ENCODE measurements around the gene TTBK1.

Gene TTBK1

DNA sequence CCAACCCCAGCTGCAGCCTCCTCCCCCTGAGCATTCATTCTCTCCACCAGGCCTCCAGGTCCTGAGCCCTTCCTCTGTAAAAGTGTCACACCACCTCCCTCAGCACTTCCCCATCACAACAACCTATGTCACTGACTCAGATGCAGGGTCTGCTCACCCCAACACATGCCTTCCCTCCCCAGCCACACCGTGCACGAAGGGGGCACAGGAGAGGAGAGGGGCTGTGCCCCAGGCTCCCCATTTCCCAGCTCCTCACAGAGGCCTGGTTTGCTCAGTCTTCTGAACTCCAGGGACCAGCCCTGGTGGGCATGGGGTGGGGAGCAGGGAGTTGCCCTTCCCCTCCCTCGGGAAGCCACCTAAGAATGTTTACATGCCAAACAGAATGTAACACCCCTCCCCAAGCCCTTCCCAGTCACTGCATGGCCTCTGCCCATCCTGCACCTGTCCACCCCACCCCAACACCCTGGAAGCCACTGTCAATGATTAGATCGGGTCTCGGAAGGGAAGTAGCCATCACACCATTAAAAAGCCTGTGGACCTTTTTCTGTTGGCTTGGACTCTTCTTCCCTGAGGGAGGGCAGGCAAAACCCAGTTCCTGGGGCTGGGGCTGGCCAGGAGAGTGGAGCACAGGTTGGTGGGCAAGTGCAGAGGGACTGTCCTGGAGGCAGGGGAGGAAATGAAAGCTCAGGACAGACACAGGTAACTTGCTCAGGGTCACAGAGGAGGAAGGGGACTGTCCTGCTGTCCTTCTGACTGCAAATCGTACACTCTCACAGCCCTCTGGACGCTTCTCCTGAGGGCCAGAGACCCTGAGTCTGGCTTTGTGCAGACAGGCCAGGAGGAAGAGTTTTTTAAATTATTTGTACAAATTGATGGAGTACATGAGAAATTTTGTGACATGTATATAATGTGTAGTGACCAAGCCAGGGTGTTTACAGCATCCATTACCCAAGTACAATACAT lies 44.7 kb downstream of the TTBK1 start:
- Mint-ChIP-seq H3K36me3 (ENCODE audit: low read depth) (no peaks in the 10 kb centered on the region), H3K4me1 (ENCODE audit: low read depth) (no peaks in the 10 kb centered on the region), H3K9me3 (no peaks in the 10 kb centered on the region), H3K27me3 (ENCODE audit: low read depth) (peaks cover 32% of the 10 kb centered on the region), H3K27ac (no peak overlapping the region), H3K4me3 (no peak overlapping the region)
- DNase-seq (ENCODE audit: low spot score), result no peak

DNA sequence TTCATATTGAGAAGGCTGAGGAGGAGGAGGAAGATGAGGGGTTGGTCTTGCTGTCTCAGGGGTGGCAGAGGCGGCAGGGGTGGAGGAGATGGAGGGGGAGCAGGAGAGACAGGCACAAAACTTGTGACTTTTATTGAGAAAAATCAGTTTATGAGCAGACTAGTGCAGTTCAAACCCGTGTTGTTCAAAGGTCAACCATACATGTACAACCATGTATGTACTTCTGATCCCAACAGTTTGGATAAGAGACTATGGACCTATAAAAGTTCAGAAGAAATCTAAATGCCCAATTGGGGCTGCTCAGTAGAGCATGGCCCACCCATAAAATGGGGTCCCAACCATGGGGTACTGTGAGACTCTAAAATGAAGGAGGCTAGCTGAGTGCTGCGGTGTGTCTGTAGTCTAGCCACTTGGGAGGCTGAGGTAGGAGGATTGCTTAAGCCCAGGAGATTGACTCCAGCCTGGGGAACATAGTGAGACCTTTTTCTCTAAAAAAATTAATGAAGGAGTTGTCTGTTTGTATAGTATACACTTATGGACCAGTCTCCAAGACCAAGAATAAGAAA lies 47.1 kb downstream of the TTBK1 start:
- Mint-ChIP-seq H3K27me3 (ENCODE audit: low read depth) (peaks cover 28% of the 10 kb centered on the region), H3K4me1 (ENCODE audit: low read depth) (no peaks in the 10 kb centered on the region), H3K9me3 (no peaks in the 10 kb centered on the region), H3K27ac (no peak overlapping the region), H3K36me3 (ENCODE audit: low read depth) (no peaks in the 10 kb centered on the region), H3K4me3 (no peak overlapping the region)
- DNase-seq (ENCODE audit: low spot score), result no peak

DNA sequence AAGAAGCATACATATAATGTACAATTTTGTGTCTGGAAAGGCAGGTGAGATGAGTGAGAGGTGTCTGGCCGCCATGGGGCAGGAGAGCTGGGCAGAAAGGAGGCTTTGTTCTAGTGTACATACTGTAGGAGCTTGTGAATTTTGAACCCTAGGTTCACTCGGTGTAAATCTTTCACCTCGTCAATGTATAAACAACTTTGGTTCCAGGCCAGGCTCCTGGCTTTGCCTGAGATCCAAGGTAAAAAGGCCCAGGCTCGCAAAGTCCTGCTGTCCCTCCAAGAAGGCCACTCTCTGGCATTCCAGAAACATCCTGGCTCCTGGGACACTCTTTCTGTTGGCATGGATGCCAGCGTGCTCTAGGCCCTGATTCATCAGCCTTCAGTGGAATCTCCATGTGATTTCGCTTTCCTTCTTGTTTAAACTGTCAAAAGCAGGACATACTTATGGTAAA lies 47.6 kb downstream of the TTBK1 start:
- Mint-ChIP-seq H3K27me3 (ENCODE audit: low read depth) (peaks cover 23% of the 10 kb centered on the region), H3K36me3 (ENCODE audit: low read depth) (no peaks in the 10 kb centered on the region), H3K9me3 (no peaks in the 10 kb centered on the region), H3K27ac (no peak overlapping the region), H3K4me1 (ENCODE audit: low read depth) (no peaks in the 10 kb centered on the region), H3K4me3 (no peak overlapping the region)
- DNase-seq (ENCODE audit: low spot score), result no peak

DNA sequence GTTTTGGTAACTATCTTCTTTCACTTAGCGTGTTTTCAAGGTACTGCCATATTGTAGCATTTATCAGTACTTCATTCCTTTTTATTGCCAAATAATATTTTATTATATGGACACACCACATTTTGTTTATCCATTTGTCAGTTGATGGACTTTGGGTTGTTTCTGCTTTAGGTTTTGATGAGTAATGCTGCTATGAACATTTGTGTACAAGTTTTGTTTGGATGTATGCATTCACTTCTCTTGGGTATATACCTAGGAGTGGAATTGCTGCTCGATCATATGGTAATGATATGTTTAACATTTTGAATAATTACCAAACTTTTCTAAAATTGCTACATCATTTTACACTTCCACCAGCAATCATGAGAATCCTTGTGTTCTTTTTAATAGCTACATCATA lies 48.4 kb downstream of the TTBK1 start:
- DNase-seq (ENCODE audit: low spot score), result no peak
- H3K27ac Mint-ChIP-seq, result no peak overlapping the region
- H3K4me1 Mint-ChIP-seq (ENCODE audit: low read depth), result no peaks in the 10 kb centered on the region
- H3K27me3 Mint-ChIP-seq (ENCODE audit: low read depth), result peaks cover 20% of the 10 kb centered on the region
- no peaks in the 10 kb centered on the region for H3K9me3 Mint-ChIP-seq
- H3K36me3 Mint-ChIP-seq (ENCODE audit: low read depth), result no peaks in the 10 kb centered on the region
- no peak overlapping the region for H3K4me3 Mint-ChIP-seq

DNA sequence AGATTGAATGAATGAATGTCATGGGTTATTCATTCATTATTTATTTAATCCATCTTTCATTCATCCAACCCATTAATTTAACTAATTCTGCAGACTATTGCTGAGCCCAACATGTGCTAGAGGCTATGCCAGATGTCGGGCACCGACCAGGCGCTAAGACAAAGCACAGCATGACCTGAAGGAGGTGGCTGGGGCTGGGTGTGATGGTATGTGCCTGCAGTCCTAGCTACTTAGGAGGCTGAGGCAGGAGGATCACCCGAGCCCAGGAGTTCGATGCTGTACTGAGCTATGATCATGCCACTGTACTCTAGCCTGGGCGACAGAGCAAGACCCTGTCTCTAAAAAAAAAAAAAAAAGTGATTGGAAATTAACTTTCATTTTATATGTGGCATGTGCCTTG lies 49.1 kb downstream of the TTBK1 start:
- DNase-seq (ENCODE audit: low spot score), result no peak
- Mint-ChIP-seq H3K9me3 (no peaks in the 10 kb centered on the region), H3K36me3 (ENCODE audit: low read depth) (no peaks in the 10 kb centered on the region), H3K4me1 (ENCODE audit: low read depth) (no peaks in the 10 kb centered on the region), H3K27ac (no peak overlapping the region), H3K27me3 (ENCODE audit: low read depth) (peaks cover 20% of the 10 kb centered on the region), H3K4me3 (no peak overlapping the region)

GRCh38 chr6:43292763-43293318 lies 49.6 kb downstream of the TTBK1 start:
- H3K4me1 Mint-ChIP-seq (ENCODE audit: low read depth), result no peaks in the 10 kb centered on the region
- H3K9me3 Mint-ChIP-seq, result no peaks in the 10 kb centered on the region
- H3K27ac Mint-ChIP-seq, result no peak overlapping the region
- no peaks in the 10 kb centered on the region for H3K36me3 Mint-ChIP-seq (ENCODE audit: low read depth)
- H3K4me3 Mint-ChIP-seq, result no peak overlapping the region
- no peak for DNase-seq (ENCODE audit: low spot score)
- H3K27me3 Mint-ChIP-seq (ENCODE audit: low read depth), result peaks cover 17% of the 10 kb centered on the region

GRCh38 chr6:43293698-43294097 lies 50.4 kb downstream of the TTBK1 start:
- DNase-seq (ENCODE audit: low spot score), result no peak
- H3K4me1 Mint-ChIP-seq (ENCODE audit: low read depth), result no peaks in the 10 kb centered on the region
- no peaks in the 10 kb centered on the region for H3K9me3 Mint-ChIP-seq
- H3K36me3 Mint-ChIP-seq (ENCODE audit: low read depth), result no peaks in the 10 kb centered on the region
- peaks cover 17% of the 10 kb centered on the region for H3K27me3 Mint-ChIP-seq (ENCODE audit: low read depth)
- H3K27ac Mint-ChIP-seq, result no peak overlapping the region
- no peak overlapping the region for H3K4me3 Mint-ChIP-seq

- Mint-ChIP-seq H3K27me3 (ENCODE audit: low read depth) (peaks cover 16% of the 10 kb centered on the region), H3K36me3 (ENCODE audit: low read depth) (no peaks in the 10 kb centered on the region)
These were observed 51.3 kb downstream of the TTBK1 start for GRCh38 chr6:43294536-43294935.

GRCh38 chr6:43295456-43295855 lies 52.2 kb downstream of the TTBK1 start:
- H3K9me3 Mint-ChIP-seq, result no peaks in the 10 kb centered on the region
- no peak for DNase-seq (ENCODE audit: low spot score)
- no peaks in the 10 kb centered on the region for H3K4me1 Mint-ChIP-seq (ENCODE audit: low read depth)
- H3K27ac Mint-ChIP-seq, result no peak overlapping the region
- no peaks in the 10 kb centered on the region for H3K36me3 Mint-ChIP-seq (ENCODE audit: low read depth)
- no peak overlapping the region for H3K4me3 Mint-ChIP-seq
- peaks cover 15% of the 10 kb centered on the region for H3K27me3 Mint-ChIP-seq (ENCODE audit: low read depth)

More at GRCh38 chr6:43294536-43294935, 51.3 kb downstream of the TTBK1 start:
- H3K27ac Mint-ChIP-seq, result no peak overlapping the region
- no peaks in the 10 kb centered on the region for H3K4me1 Mint-ChIP-seq (ENCODE audit: low read depth)
- no peaks in the 10 kb centered on the region for H3K9me3 Mint-ChIP-seq
- no peak overlapping the region for H3K4me3 Mint-ChIP-seq
- no peak for DNase-seq (ENCODE audit: low spot score)

GRCh38 chr6:43296780-43297497 lies 53.7 kb downstream of the TTBK1 start:
- H3K27me3 Mint-ChIP-seq (ENCODE audit: low read depth), result peaks cover 14% of the 10 kb centered on the region
- H3K4me3 Mint-ChIP-seq, result no peak overlapping the region
- H3K27ac Mint-ChIP-seq, result no peak overlapping the region

DNA sequence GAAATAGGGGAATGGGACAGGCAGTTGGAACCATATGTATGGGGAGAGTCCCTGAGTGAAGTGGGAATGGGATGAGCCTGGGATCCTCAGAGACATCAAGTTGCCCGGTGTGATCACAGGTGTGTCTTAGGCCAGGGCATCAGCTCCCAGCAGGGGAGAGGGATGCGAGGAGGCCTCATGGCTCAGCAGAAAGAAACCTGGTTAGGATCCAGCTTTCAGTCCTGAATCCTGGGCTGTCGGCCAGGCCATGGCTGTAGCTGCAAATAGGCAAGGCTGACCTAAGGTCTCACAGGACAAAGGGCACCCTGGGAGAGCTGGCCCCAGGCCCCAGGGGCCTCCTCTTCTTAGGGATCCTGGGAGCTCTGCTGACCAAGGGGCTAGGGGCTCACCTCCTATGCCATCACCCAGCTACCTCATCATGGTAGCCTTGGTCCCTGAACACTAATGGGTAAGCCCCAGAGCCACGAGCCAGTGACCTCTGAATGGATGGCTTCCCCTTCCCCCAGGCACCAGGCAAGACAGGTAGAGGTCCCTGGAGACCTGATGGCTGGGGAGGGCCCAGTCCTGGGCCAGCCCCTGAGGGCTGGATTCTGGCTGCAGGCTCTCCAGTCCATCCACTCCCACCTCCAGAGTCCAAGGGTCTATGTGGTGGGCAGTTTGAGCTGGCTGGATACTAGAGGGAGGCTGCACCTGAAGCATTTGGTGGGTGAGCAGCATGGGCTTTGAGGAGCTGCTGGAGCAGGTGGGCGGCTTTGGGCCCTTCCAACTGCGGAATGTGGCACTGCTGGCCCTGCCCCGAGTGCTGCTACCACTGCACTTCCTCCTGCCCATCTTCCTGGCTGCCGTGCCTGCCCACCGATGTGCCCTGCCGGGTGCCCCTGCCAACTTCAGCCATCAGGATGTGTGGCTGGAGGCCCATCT lies 54.6 kb downstream of the TTBK1 start, which contains the start of gene SLC22A7:
Gene SLC22A7, plus strand, starts transcription at position 617 of the 921 bp plus-strand sequence. Its CDS starts 99 bp downstream, at position 716.
- Mint-ChIP-seq H3K27ac (no peak within 1 kb of the TSS), H3K4me3 (no peak within 1 kb of the TSS), H3K36me3 (ENCODE audit: low read depth) (no peaks in the 10 kb centered on the region), H3K9me3 (no peaks in the 10 kb centered on the region), H3K4me1 (ENCODE audit: low read depth) (no peaks in the 10 kb centered on the region), H3K27me3 (ENCODE audit: low read depth) (peaks cover 14% of the 10 kb centered on the region)
- no peak for DNase-seq (ENCODE audit: low spot score)

More at GRCh38 chr6:43296780-43297497, 53.7 kb downstream of the TTBK1 start:
- H3K4me1 Mint-ChIP-seq (ENCODE audit: low read depth), result no peaks in the 10 kb centered on the region
- H3K9me3 Mint-ChIP-seq, result no peaks in the 10 kb centered on the region
- DNase-seq (ENCODE audit: low spot score), result no peak
- no peaks in the 10 kb centered on the region for H3K36me3 Mint-ChIP-seq (ENCODE audit: low read depth)

GRCh38 chr6:43298565-43299337 lies 55.5 kb downstream of the TTBK1 start:
- Mint-ChIP-seq H3K36me3 (ENCODE audit: low read depth) (no peaks in the 10 kb centered on the region), H3K27ac (no peak overlapping the region), H3K27me3 (ENCODE audit: low read depth) (peaks cover 14% of the 10 kb centered on the region), H3K4me3 (no peak overlapping the region), H3K4me1 (ENCODE audit: low read depth) (no peaks in the 10 kb centered on the region), H3K9me3 (no peaks in the 10 kb centered on the region)
- no peak for DNase-seq (ENCODE audit: low spot score)

All from T-helper 2 cell treated with Interferon-gamma antibody and Interleukin-4, amounts not matched to agents 5 μg/mL and 100 μg/mL, for 36 hours (primary cell).